ENCODE data around the gene TBC1D14. TPM values are rescaled to one million over a fixed set of nuclear protein-coding genes. Genes with fewer than 3 reads are reported as not detected.

The TBC1D14 gene
- total and polyA plus RNA-seq, 9 of the 15 experiments (the other 6 are each of a cell fraction or from before 2014, with no cell fraction given): 2.1 to 59.6 (median 44.8) TPM

DNA sequence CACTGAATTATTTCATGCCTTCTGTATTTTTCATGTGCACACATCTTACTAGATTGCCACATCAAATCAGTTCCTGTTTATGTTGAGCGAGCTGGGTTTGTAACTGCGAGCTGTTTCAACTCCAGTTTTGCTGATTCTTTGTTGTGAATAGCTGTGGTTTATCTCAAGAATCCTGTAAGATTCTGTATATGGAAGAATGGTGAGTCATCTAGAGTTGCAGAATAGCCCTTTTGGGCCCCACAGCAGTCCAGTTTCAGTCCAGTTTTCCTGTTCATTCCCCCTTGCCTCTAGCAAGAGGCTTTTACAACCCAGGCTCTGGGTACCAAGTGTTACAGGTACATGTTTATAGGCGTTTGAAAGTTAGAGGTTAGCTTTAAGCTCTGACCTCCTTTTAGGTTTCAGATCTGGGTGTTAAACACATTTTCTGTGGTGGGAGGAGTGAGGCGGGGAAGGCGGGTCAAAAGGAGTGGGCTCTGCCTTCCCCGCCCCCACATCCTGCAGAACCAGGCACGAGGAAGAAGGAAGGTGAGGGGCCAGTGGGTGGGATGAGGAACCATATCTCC lies 32.7 kb downstream of the TBC1D14 start (continued):
- TF ChIP-seq ZNF695 (CRISPR knock-in tag; IDR thresholded peaks at IDR 0.05) (no peak), GATAD2B (IDR thresholded peaks at IDR 0.05; ENCODE audit: borderline replicate concordance) (no peak), EWSR1 (IDR thresholded peaks at IDR 0.05; ENCODE audit: borderline replicate concordance, low read depth, partially characterized antibody) (no peak), OTX1 (CRISPR knock-in tag; IDR thresholded peaks at IDR 0.05) (no peak), MYBL2 (IDR thresholded peaks at IDR 0.05; ENCODE audit: low read depth) (no peak), MYBL2 (CRISPR knock-in tag; IDR thresholded peaks at IDR 0.05; ENCODE audit: borderline replicate concordance) (no peak), FOXJ3 (CRISPR knock-in tag; IDR thresholded peaks at IDR 0.05) (no peak), RBM25 (IDR thresholded peaks at IDR 0.05; ENCODE audit: low read depth, low read length, severe bottlenecking) (no peak), SRF (CRISPR knock-in tag; IDR thresholded peaks at IDR 0.05) (peak in 1 of 2 experiments; percentile 57; a peak in 1 of 4 replicates), TAL1 (IDR thresholded peaks at IDR 0.05) (no peak), STAT5B (CRISPR knock-in tag; IDR thresholded peaks at IDR 0.05) (no peak), SMARCE1 (IDR thresholded peaks at IDR 0.05) (peak; percentile 88), CHD4 (IDR thresholded peaks at IDR 0.05; ENCODE audit: insufficient read depth, insufficient replicate concordance, low read depth, low read length, poor library complexity, severe bottlenecking) (no peak), KAT7 (CRISPR knock-in tag; IDR thresholded peaks at IDR 0.05; ENCODE audit: borderline replicate concordance) (no peak), ZNF165 (CRISPR knock-in tag; IDR thresholded peaks at IDR 0.05; ENCODE audit: borderline replicate concordance) (no peak), ZEB2 (IDR thresholded peaks at IDR 0.05) (0 out of 2 replicates have a peak, but pooled peaks have one; percentile 40), ZNF274 (IDR thresholded peaks at IDR 0.05; ENCODE audit: borderline replicate concordance, low read depth, low read length) (no peak), MEIS2 (IDR thresholded peaks at IDR 0.05; ENCODE audit: partially characterized antibody) (peak; percentile 19), ZC3H11A (IDR thresholded peaks at IDR 0.05; ENCODE audit: low read depth, low read length) (no peak), ZSCAN29 (IDR thresholded peaks at IDR 0.05) (no peak)
- TF ChIP-seq, protein P1, sequence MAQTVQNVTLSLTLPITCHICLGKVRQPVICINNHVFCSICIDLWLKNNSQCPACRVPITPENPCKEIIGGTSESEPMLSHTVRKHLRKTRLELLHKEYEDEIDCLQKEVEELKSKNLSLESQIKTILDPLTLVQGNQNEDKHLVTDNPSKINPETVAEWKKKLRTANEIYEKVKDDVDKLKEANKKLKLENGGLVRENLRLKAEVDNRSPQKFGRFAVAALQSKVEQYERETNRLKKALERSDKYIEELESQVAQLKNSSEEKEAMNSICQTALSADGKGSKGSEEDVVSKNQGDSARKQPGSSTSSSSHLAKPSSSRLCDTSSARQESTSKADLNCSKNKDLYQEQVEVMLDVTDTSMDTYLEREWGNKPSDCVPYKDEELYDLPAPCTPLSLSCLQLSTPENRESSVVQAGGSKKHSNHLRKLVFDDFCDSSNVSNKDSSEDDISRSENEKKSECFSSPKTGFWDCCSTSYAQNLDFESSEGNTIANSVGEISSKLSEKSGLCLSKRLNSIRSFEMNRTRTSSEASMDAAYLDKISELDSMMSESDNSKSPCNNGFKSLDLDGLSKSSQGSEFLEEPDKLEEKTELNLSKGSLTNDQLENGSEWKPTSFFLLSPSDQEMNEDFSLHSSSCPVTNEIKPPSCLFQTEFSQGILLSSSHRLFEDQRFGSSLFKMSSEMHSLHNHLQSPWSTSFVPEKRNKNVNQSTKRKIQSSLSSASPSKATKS (CRISPR knock-in tag; IDR thresholded peaks at IDR 0.05): no peak
- TF ChIP-seq, protein P2, sequence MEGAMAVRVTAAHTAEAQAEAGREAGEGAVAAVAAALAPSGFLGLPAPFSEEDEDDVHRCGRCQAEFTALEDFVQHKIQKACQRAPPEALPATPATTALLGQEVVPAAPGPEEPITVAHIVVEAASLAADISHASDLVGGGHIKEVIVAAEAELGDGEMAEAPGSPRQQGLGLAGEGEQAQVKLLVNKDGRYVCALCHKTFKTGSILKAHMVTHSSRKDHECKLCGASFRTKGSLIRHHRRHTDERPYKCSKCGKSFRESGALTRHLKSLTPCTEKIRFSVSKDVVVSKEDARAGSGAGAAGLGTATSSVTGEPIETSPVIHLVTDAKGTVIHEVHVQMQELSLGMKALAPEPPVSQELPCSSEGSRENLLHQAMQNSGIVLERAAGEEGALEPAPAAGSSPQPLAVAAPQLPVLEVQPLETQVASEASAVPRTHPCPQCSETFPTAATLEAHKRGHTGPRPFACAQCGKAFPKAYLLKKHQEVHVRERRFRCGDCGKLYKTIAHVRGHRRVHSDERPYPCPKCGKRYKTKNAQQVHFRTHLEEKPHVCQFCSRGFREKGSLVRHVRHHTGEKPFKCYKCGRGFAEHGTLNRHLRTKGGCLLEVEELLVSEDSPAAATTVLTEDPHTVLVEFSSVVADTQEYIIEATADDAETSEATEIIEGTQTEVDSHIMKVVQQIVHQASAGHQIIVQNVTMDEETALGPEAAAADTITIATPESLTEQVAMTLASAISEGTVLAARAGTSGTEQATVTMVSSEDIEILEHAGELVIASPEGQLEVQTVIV (CRISPR knock-in tag; IDR thresholded peaks at IDR 0.05; ENCODE audit: borderline replicate concordance): no peak
- TF ChIP-seq, protein P3, sequence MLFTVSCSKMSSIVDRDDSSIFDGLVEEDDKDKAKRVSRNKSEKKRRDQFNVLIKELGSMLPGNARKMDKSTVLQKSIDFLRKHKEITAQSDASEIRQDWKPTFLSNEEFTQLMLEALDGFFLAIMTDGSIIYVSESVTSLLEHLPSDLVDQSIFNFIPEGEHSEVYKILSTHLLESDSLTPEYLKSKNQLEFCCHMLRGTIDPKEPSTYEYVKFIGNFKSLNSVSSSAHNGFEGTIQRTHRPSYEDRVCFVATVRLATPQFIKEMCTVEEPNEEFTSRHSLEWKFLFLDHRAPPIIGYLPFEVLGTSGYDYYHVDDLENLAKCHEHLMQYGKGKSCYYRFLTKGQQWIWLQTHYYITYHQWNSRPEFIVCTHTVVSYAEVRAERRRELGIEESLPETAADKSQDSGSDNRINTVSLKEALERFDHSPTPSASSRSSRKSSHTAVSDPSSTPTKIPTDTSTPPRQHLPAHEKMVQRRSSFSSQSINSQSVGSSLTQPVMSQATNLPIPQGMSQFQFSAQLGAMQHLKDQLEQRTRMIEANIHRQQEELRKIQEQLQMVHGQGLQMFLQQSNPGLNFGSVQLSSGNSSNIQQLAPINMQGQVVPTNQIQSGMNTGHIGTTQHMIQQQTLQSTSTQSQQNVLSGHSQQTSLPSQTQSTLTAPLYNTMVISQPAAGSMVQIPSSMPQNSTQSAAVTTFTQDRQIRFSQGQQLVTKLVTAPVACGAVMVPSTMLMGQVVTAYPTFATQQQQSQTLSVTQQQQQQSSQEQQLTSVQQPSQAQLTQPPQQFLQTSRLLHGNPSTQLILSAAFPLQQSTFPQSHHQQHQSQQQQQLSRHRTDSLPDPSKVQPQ (CRISPR knock-in tag; IDR thresholded peaks at IDR 0.05; ENCODE audit: borderline replicate concordance): no peak

Data from K562 (cell line).